Esophagus muscularis mucosa (tissue), 4 donors: ENCODE results near the gene ADAR.

Experiments used
- EP300 ChIP-seq: sonication (generic); formaldehyde crosslinking; IDR thresholded peaks from one replicate; pipeline ENCODE4 v1.6.1; 2017; ENCODE audit warnings: antibody characterized with exemption
- POLR2A ChIP-seq: fragments of 450-650 bp; IDR thresholded peaks from one replicate; pipeline ENCODE4 v1.6.1; 2017; ENCODE audit warnings: antibody characterized with exemption, moderate library complexity, mild to moderate bottlenecking, low read depth
- POLR2AphosphoS5 ChIP-seq, 2 donors: sonication (generic); formaldehyde crosslinking; IDR thresholded peaks; one replicate each; pipeline ENCODE4 v1.6.1; 2017; ENCODE audit warnings: antibody characterized with exemption in 2 of 2
- TF ChIP-seq, protein P1 (sequence below), 3 experiments: fragments of 200-600 bp in 2 of 3; fragments of 450-650 bp in 1 of 3; sonication (generic) in 2 of 3; IDR thresholded peaks; one replicate each; pipeline ENCODE4 v1.5.1; 2017 to 2019; ENCODE audit warnings: antibody characterized with exemption in 3 of 3, mild to moderate bottlenecking in 2 of 3, moderate library complexity in 1 of 3

DNA sequence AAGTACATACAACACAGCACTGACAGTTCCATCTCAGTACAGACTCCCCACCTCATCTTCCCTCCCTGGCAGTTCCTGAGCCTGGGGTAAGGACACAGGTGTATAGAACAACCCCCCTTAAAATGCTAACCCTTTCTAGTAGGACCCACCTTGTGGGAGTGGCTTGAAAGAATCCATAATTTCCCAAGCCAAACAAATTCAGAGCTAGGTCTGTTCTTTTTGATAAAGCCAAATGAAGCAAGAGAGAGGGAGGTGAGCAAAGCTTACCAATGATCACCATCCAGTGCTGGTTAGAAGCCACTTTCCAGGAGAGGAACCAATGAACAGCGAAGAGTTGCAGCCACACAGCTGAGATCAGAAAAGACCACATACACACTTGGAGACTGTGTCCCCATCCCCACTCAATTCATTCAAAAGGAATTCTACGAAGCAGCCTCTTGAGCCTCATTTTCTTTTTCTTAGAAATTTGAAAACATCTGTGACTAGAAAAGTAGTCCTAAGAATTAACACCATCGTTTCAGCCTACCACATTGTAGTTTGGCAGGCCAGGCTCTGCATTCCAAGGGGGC, 58.7 kb downstream of the ADAR start:
- TF ChIP-seq, protein P1, sequence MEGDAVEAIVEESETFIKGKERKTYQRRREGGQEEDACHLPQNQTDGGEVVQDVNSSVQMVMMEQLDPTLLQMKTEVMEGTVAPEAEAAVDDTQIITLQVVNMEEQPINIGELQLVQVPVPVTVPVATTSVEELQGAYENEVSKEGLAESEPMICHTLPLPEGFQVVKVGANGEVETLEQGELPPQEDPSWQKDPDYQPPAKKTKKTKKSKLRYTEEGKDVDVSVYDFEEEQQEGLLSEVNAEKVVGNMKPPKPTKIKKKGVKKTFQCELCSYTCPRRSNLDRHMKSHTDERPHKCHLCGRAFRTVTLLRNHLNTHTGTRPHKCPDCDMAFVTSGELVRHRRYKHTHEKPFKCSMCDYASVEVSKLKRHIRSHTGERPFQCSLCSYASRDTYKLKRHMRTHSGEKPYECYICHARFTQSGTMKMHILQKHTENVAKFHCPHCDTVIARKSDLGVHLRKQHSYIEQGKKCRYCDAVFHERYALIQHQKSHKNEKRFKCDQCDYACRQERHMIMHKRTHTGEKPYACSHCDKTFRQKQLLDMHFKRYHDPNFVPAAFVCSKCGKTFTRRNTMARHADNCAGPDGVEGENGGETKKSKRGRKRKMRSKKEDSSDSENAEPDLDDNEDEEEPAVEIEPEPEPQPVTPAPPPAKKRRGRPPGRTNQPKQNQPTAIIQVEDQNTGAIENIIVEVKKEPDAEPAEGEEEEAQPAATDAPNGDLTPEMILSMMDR (IDR thresholded peaks at IDR 0.05): no peak
- TF ChIP-seq POLR2AphosphoS5 (IDR thresholded peaks at IDR 0.05) (no peak), EP300 (no peak), POLR2A (no peak)
